GM19438 (cell line): ENCODE data around the gene RGL1.
A peak's percentile ranks its signal among the peaks of the same experiment; 100 is the strongest.

Experiments used
- ATAC-seq: cut with Tn5 transposase; IDR thresholded peaks from one replicate; pipeline ENCODE4 v1.9.1; 2021; ENCODE audit warnings: low read depth; ENCODE audit not compliant: unreplicated experiment

The RGL1 gene

GRCh38 chr1:183884526-183884925 is 79.6 kb downstream of the RGL1 start:
- no peak for ATAC-seq

- ATAC-seq = no peak
These were observed 80.3 kb downstream of the RGL1 start for GRCh38 chr1:183885142-183885735.

GRCh38 chr1:183886083-183886828 is 81.3 kb downstream of the RGL1 start:
- ATAC-seq = no peak

- no peak for ATAC-seq
These were observed 81.9 kb downstream of the RGL1 start for GRCh38 chr1:183886853-183887252.

- ATAC-seq = no peak
These were observed 83.2 kb downstream of the RGL1 start for GRCh38 chr1:183887826-183888819.

- no peak for ATAC-seq
These were observed 84.2 kb downstream of the RGL1 start for GRCh38 chr1:183889095-183889494.

- ATAC-seq = peak; percentile 76
These were observed 86.4 kb downstream of the RGL1 start for GRCh38 chr1:183891158-183891856.

GRCh38 chr1:183892351-183892793 is 87.5 kb downstream of the RGL1 start:
- ATAC-seq = no peak

GRCh38 chr1:183893561-183894289 is 88.8 kb downstream of the RGL1 start:
- ATAC-seq = no peak

- no peak for ATAC-seq
These were observed 89.3 kb downstream of the RGL1 start for GRCh38 chr1:183894290-183894565.

GRCh38 chr1:183896466-183897048 is 91.6 kb downstream of the RGL1 start:
- no peak for ATAC-seq

- ATAC-seq = peak; percentile 29
These were observed 93.1 kb downstream of the RGL1 start for GRCh38 chr1:183898001-183898396.

GRCh38 chr1:183898610-183899009 is 93.7 kb downstream of the RGL1 start:
- no peak for ATAC-seq

GRCh38 chr1:183901748-183902330 is 96.9 kb downstream of the RGL1 start:
- ATAC-seq = no peak

- ATAC-seq = no peak
These were observed 98.2 kb downstream of the RGL1 start for GRCh38 chr1:183903101-183903500.

GRCh38 chr1:183905508-183906113 is 100.7 kb downstream of the RGL1 start:
- no peak for ATAC-seq

- no peak for ATAC-seq
These were observed 102.2 kb downstream of the RGL1 start for GRCh38 chr1:183907070-183907469.

- ATAC-seq = no peak
These were observed 103.2 kb downstream of the RGL1 start for GRCh38 chr1:183908079-183908478.

GRCh38 chr1:183909672-183910071 is 104.8 kb downstream of the RGL1 start:
- no peak for ATAC-seq
